GM18858 (cell line): ENCODE data around the gene IER3.
A peak's percentile ranks its signal among the peaks of the same experiment; 100 is the strongest.
"Not testable (repeated sequence)": the region's sequence is repeated elsewhere in the genome, so short reads cannot be mapped to it uniquely, and the experiment has no call there.

ENCODE experiments used
- ATAC-seq: cut with Tn5 transposase; IDR thresholded peaks from one replicate; pipeline ENCODE4 v1.9.1; 2021; ENCODE audit not compliant: unreplicated experiment

The IER3 gene

GRCh38 chr6:30725713-30726505, 18.4 kb downstream of the IER3 start:
- no peak for ATAC-seq

DNA sequence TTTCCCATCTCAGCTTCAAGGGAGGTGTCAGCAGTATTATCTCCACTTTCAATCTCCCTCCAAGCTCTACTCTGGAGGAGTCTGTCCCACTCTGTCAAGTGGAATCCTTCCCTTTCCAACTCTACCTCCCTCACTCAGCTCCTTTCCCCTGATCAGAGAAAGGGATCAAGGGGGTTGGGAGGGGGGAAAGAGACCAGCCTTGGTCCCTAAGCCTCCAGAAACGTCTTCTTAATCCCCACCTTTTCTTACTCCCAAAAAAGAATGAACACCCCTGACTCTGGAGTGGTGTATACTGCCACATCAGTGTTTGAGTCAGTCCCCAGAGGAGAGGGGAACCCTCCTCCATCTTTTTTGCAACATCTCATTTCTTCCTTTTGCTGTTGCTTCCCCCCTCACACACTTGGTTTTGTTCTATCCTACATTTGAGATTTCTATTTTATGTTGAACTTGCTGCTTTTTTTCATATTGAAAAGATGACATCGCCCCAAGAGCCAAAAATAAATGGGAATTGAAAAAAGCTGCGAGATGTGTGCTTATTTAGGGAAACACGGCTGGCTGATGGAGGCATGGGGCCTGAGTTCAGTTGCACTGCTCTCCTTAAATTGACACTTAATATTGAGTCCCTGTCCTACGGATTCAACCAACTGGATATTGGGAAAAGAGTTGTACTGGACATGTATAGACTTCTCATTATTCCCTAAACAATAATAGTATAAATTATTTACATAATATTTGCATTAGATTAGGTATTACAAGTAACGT, 19.3 kb downstream of the IER3 start:
- ATAC-seq: no peak

DNA sequence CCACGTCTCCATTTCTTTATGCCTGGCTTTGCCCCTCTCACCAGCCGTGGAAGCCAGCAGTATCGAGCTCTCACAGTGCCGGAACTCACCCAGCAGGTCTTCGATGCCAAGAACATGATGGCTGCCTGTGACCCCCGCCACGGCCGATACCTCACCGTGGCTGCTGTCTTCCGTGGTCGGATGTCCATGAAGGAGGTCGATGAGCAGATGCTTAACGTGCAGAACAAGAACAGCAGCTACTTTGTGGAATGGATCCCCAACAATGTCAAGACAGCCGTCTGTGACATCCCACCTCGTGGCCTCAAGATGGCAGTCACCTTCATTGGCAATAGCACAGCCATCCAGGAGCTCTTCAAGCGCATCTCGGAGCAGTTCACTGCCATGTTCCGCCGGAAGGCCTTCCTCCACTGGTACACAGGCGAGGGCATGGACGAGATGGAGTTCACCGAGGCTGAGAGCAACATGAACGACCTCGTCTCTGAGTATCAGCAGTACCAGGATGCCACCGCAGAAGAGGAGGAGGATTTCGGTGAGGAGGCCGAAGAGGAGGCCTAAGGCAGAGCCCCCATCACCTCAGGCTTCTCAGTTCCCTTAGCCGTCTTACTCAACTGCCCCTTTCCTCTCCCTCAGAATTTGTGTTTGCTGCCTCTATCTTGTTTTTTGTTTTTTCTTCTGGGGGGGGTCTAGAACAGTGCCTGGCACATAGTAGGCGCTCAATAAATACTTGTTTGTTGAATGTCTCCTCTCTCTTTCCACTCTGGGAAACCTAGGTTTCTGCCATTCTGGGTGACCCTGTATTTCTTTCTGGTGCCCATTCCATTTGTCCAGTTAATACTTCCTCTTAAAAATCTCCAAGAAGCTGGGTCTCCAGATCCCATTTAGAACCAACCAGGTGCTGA, 20.3 kb downstream of the IER3 start:
- ATAC-seq: not testable (repeated sequence)

- not testable (repeated sequence) for ATAC-seq
Observed at GRCh38 chr6:30723159-30723842, 21.0 kb downstream of the IER3 start.

GRCh38 chr6:30722280-30723112, 21.9 kb downstream of the IER3 start:
- no peak for ATAC-seq

DNA sequence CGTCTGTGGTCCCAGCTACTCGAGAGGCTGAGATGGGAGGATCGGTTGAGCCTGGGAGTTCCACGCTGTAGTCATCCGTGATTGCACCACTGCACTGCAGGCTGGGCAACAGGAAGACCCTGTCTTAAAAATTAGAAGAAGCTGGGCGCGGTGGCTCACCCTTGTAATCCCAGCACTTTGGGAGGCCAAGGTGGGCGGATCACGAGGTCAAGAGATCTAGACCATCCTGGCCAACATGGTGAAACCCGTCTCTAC, 22.4 kb downstream of the IER3 start:
- ATAC-seq: not testable (repeated sequence)

DNA sequence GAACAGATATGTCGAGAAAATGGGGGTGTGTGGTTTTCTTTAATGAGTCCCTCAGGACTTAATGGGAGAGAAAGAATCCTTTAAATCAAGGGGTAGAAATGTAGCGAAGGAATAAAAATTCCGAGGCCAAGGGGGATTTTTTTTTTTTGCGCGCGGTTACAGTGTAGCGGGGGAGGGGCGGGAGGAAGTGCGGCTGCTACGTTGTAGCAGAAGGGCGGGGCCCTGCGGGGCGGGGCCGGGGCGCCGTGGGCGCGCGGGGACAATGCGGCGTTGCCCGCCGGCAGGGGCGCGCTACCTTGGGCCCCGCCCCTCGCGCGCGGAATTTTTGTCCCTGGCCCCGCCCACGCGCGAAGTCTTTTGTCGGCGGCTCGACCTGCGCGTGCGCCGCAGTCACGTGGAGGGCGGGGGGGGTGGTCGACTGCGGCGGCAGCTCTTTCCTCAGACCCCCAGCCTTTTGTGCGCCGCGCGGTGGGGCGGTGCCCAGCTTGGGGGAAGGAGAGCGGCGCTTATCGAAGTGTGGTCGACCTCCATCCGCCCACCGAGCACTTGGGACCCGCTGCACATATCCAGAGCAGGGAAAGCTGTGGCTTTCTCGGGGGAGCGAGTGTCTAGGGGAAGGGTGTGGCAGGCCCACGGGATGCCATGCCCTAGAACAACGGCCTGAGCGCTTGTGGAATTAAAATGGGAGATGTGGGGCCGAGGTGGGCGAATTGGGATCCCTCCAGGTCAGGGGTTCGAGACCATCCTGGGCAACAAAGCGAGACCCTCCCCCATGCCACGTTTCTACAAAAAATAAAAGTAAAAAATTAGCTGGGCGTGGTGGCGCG, 22.9 kb downstream of the IER3 start:
- no peak for ATAC-seq

DNA sequence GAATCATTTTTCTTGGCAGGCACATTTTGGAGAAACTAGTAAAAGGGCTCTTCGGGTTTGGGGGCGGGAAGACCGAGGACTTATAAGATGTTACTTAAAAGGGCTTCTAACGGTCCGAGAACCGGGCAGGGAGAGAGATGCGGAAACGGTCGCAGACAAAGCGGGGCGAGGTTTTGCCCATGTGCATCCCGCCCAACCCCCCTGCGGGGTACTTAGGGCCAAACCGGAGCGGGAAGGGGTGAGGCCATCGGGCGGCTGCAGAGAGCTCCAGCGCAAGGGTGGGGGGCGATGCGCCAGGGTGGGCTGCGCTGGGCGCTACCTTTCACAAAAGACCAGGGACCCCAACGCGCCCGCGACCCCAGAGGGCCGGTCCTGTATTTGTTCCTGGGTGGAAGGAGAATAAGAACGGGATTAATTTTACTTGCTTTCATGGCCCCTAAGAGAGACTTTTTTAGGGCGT, 23.6 kb downstream of the IER3 start:
- ATAC-seq: no peak

GRCh38 chr6:30719791-30720737, 24.3 kb downstream of the IER3 start, which contains the start of gene TUBB:
TUBB (plus strand) TSS chr6:30720352; CDS start chr6:30720507, 155 bp downstream.
- ATAC-seq: no peak

DNA sequence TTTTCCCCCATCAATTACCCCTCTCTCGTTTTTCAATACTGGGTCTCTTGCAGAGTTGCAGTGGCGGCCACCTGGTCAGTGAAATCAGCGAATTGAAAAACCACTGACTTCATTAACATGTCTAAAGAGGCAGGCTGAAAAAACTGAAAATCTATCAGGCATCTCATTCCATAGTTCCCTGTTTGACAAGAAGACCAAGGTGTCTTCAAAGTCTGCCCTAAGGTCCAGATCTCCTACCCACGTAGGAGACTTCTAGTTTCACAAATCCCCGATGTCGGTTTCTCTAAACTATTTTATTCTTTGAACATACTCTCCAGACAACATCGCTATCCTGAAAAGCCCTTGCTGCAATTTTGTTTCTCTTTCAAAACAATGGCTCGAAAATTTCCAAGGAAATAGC, 25.0 kb downstream of the IER3 start:
- no peak for ATAC-seq

DNA sequence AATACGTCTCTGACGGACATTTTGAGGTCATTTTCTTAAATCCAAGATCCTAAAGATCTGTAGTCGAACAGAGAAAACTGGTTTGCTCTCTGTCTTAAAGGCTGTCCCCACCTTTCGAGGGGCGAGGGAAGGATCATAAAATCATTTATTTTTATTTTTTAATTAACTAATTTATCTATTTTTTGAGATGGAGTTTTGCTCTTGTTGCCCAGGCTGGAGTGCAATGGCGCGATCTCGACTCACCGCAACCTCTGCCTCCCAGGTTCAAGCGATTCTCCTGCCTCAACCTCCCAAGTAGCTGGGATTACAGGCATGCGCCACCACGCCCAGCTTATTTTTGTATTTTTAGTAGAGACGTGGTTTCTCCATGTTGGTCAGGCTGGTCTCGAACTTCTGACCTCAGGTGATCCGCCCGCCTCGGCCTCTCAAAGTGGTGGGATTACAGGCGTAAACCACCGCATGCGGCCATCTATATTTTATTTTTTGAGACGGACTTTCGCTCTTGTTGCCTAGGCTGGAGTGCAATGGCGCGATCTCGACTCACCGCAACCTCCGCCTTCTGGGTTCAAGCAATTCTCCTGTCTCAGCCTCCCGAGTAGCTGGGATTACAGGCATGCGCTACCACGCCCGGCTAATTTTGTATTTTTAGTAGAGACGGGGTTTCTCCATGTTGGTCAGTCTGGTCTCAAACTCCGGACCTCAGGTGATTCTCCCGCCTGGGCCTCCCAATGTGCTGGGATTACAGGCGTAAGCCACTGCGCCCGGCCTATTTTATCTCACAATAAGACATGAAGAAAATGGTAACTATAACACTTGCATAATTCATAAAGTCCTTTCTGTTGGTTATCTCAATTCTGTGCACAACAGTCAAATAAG, 26.3 kb downstream of the IER3 start:
- ATAC-seq: not testable (repeated sequence)

- ATAC-seq: peak; percentile 57
Observed at GRCh38 chr6:30717129-30717844, 27.1 kb downstream of the IER3 start, which contains the start of gene MDC1. MDC1 (minus strand) TSS chr6:30717281; CDS start chr6:30715175, 2,106 bp downstream.

- ATAC-seq: no peak
Observed at GRCh38 chr6:30716879-30717128, 27.5 kb downstream of the IER3 start.

GRCh38 chr6:30714263-30714662, 30.1 kb downstream of the IER3 start:
- no peak for ATAC-seq

DNA sequence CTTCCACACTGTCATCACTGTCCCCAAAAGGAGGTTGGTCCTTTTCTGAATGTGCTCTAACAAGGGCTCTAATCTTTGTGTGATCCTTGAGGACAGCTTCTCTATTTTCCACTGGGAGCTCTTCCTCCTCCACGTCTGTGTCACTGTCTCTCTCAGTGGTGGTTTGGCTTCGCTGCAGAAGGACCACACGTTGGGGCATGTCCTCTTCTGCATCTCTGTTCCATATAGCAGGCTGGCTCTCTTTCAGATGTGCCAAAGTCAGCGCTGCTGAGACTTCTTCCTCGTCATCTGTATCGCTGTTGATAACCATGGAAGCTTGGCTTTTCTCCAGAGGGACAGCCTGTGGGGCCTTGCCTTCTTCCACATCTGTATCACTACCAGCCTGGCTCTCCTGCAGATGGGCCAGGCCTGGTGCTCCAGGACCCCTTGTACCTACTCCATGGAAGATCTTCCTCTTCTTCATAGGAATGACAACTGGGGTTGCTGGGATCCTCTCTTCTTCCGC, 31.9 kb downstream of the IER3 start:
- no peak for ATAC-seq

DNA sequence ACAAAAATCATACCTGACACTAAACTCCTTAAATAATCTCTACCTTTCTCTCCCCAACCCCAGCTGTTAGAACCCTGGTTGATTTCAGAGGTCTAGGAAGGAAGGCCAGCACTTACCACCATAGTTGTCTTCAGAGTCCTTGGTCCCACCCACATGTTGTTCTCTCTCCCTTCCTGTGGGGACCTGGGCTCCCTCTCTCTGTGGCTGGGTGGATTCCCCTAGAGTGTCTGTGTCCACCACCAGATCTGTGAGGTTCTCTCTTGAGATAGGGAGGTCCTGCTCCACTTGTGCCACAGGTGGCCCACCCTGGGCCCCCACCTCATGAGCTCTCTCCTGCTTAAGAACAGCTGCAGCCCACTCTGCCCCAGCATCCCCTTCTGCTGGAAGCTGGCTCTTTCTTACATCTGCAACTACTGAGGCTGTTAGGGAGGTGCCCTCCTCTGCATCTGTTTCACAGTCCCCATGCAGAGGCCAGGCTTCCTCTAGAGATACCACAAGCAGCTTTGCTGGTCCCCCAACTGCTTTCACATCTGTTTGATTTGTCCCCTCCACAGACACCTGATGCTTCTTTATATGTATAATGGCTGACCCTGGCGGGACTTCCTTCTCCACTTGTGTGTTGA, 32.5 kb downstream of the IER3 start:
- ATAC-seq: no peak
